Activated naive CD8-positive, alpha-beta T cell (primary cell): ENCODE data around the gene TMEM132E.

Source experiments
- H3K27ac Mint-ChIP-seq: one replicate; pipeline ENCODE4 v1.8.0; 2021; ENCODE audit warnings: mixed read lengths
- H3K27me3 Mint-ChIP-seq: one replicate; pipeline ENCODE4 v1.8.0; 2021; ENCODE audit warnings: mixed read lengths
- H3K36me3 Mint-ChIP-seq: one replicate; pipeline ENCODE4 v1.8.0; 2021; ENCODE audit warnings: mixed read lengths
- H3K4me1 Mint-ChIP-seq: one replicate; pipeline ENCODE4 v1.8.0; 2021; ENCODE audit warnings: low read depth, mixed read lengths
- H3K4me3 Mint-ChIP-seq: one replicate; pipeline ENCODE4 v1.8.0; 2021; ENCODE audit warnings: mild to moderate bottlenecking, mixed read lengths
- H3K9me3 Mint-ChIP-seq: one replicate; pipeline ENCODE4 v1.8.0; 2021; ENCODE audit warnings: low read depth, mixed read lengths

The TMEM132E gene

GRCh38 chr17:34670618-34671017 lies 91.2 kb downstream of the TMEM132E start:
- Mint-ChIP-seq H3K27me3 (peaks cover 4% of the 10 kb centered on the region), H3K4me3 (no peak overlapping the region), H3K36me3 (no peaks in the 10 kb centered on the region), H3K4me1 (peaks cover 2% of the 10 kb centered on the region), H3K9me3 (no peaks in the 10 kb centered on the region), H3K27ac (no peak overlapping the region)

- Mint-ChIP-seq H3K27ac (no peak overlapping the region), H3K9me3 (no peaks in the 10 kb centered on the region), H3K4me1 (no peaks in the 10 kb centered on the region), H3K36me3 (no peaks in the 10 kb centered on the region), H3K27me3 (peaks cover 5% of the 10 kb centered on the region), H3K4me3 (no peak overlapping the region)
Measured at GRCh38 chr17:34671191-34671590, 91.8 kb downstream of the TMEM132E start.

GRCh38 chr17:34672176-34672785 lies 92.9 kb downstream of the TMEM132E start:
- no peaks in the 10 kb centered on the region for H3K9me3 Mint-ChIP-seq
- no peak overlapping the region for H3K4me3 Mint-ChIP-seq
- no peak overlapping the region for H3K27ac Mint-ChIP-seq
- no peaks in the 10 kb centered on the region for H3K4me1 Mint-ChIP-seq
- H3K27me3 Mint-ChIP-seq: peaks cover 8% of the 10 kb centered on the region
- H3K36me3 Mint-ChIP-seq: no peaks in the 10 kb centered on the region

GRCh38 chr17:34673516-34673915 lies 94.1 kb downstream of the TMEM132E start:
- Mint-ChIP-seq H3K27ac (no peak overlapping the region), H3K4me1 (no peaks in the 10 kb centered on the region), H3K4me3 (no peak overlapping the region), H3K36me3 (no peaks in the 10 kb centered on the region), H3K9me3 (no peaks in the 10 kb centered on the region), H3K27me3 (peaks cover 12% of the 10 kb centered on the region)

- Mint-ChIP-seq H3K4me3 (no peak overlapping the region), H3K9me3 (no peaks in the 10 kb centered on the region), H3K36me3 (no peaks in the 10 kb centered on the region), H3K4me1 (no peaks in the 10 kb centered on the region), H3K27ac (no peak overlapping the region), H3K27me3 (peaks cover 14% of the 10 kb centered on the region)
Measured at GRCh38 chr17:34673995-34674890, 94.9 kb downstream of the TMEM132E start.

GRCh38 chr17:34675143-34675542 lies 95.8 kb downstream of the TMEM132E start:
- Mint-ChIP-seq H3K4me1 (no peaks in the 10 kb centered on the region), H3K36me3 (no peaks in the 10 kb centered on the region), H3K4me3 (no peak overlapping the region), H3K27me3 (peaks cover 14% of the 10 kb centered on the region), H3K27ac (no peak overlapping the region), H3K9me3 (no peaks in the 10 kb centered on the region)

- Mint-ChIP-seq H3K27ac (no peak overlapping the region), H3K36me3 (no peaks in the 10 kb centered on the region), H3K27me3 (peaks cover 15% of the 10 kb centered on the region), H3K9me3 (no peaks in the 10 kb centered on the region), H3K4me3 (no peak overlapping the region), H3K4me1 (no peaks in the 10 kb centered on the region)
Measured at GRCh38 chr17:34675605-34676004, 96.2 kb downstream of the TMEM132E start.

- H3K27me3 Mint-ChIP-seq: peaks cover 22% of the 10 kb centered on the region
- no peaks in the 10 kb centered on the region for H3K9me3 Mint-ChIP-seq
- H3K4me1 Mint-ChIP-seq: no peaks in the 10 kb centered on the region
- no peak overlapping the region for H3K4me3 Mint-ChIP-seq
- H3K27ac Mint-ChIP-seq: no peak overlapping the region
- no peaks in the 10 kb centered on the region for H3K36me3 Mint-ChIP-seq
Measured at GRCh38 chr17:34680151-34680550, 100.8 kb downstream of the TMEM132E start.

- Mint-ChIP-seq H3K4me1 (no peaks in the 10 kb centered on the region), H3K27me3 (peaks cover 22% of the 10 kb centered on the region), H3K36me3 (no peaks in the 10 kb centered on the region), H3K4me3 (no peak overlapping the region), H3K27ac (no peak overlapping the region), H3K9me3 (no peaks in the 10 kb centered on the region)
Measured at GRCh38 chr17:34682305-34682704, 102.9 kb downstream of the TMEM132E start.

- Mint-ChIP-seq H3K36me3 (peaks cover 3% of the 10 kb centered on the region), H3K9me3 (peaks cover 3% of the 10 kb centered on the region), H3K27ac (no peak overlapping the region), H3K4me3 (no peak overlapping the region), H3K27me3 (peaks cover 26% of the 10 kb centered on the region), H3K4me1 (no peaks in the 10 kb centered on the region)
Measured at GRCh38 chr17:34683390-34683789, 104.0 kb downstream of the TMEM132E start.
